DOHH2 (cell line): ENCODE measurements around the gene C9orf153.

ENCODE experiments used
- H3F3A ChIP-seq: fragments of 200-600 bp; sonication (generic), shearing (Covaris generic); 2 replicates; pipeline ENCODE4 v1.6.0; 2016; ENCODE audit warnings: antibody characterized with exemption, mild to moderate bottlenecking; ENCODE audit not compliant: control insufficient read depth, insufficient read depth
- H3K27ac ChIP-seq: fragments of 200-600 bp; sonication (generic); 2 replicates; pipeline ENCODE4 v1.5.1; 2014; ENCODE audit warnings: low read depth, mild to moderate bottlenecking, low read length, moderate library complexity
- H3K27me3 ChIP-seq: fragments of 200-600 bp; sonication (generic); 2 replicates; pipeline ENCODE4 v1.6.1; 2014; ENCODE audit warnings: mild to moderate bottlenecking, low read length, mixed read lengths; ENCODE audit not compliant: control insufficient read depth
- H3K36me3 ChIP-seq: fragments of 200-600 bp; sonication (generic); 2 replicates; pipeline ENCODE4 v1.6.1; 2014; ENCODE audit warnings: mild to moderate bottlenecking, low read length, moderate library complexity, mixed read lengths; ENCODE audit not compliant: control insufficient read depth
- H3K4me1 ChIP-seq: fragments of 200-600 bp; sonication (generic); 2 replicates; pipeline ENCODE4 v1.6.1; 2014; ENCODE audit warnings: mild to moderate bottlenecking, low read length, mixed read lengths; ENCODE audit not compliant: control insufficient read depth
- H3K4me2 ChIP-seq: fragments of 200-600 bp; sonication (generic); 2 replicates; pipeline ENCODE4 v1.6.0; 2014; ENCODE audit warnings: mild to moderate bottlenecking, low read length, moderate library complexity
- H3K4me3 ChIP-seq: fragments of 200-600 bp; sonication (generic); 2 replicates; pipeline ENCODE4 v1.5.1; 2014; ENCODE audit warnings: mild to moderate bottlenecking, low read length, mixed read lengths
- H3K79me2 ChIP-seq: fragments of 200-600 bp; sonication (generic); 2 replicates; pipeline ENCODE4 v1.6.1; 2014; ENCODE audit warnings: mild to moderate bottlenecking, low read length, mixed read lengths; ENCODE audit not compliant: control insufficient read depth
- H3K9me2 ChIP-seq: fragments of 200-600 bp; sonication (generic); replicated peaks from 2 replicates; pipeline ENCODE4 v1.6.1; 2014; ENCODE audit warnings: mild to moderate bottlenecking, low read length, mixed read lengths; ENCODE audit not compliant: control insufficient read depth
- H3K9me3 ChIP-seq: fragments of 200-600 bp; sonication (generic); 2 replicates; pipeline ENCODE4 v1.6.1; 2014; ENCODE audit warnings: antibody characterized with exemption, low read length, mixed read lengths; ENCODE audit not compliant: control insufficient read depth, insufficient read depth
- H4K20me1 ChIP-seq: fragments of 200-600 bp; sonication (generic); 2 replicates; pipeline ENCODE4 v1.6.0; 2014; ENCODE audit warnings: low read depth, mild to moderate bottlenecking, antibody characterized with exemption, low read length, moderate library complexity; ENCODE audit not compliant: control insufficient read depth, insufficient read depth
- EZH2phosphoT487 ChIP-seq: fragments of 200-600 bp; sonication (generic); IDR thresholded peaks from 2 replicates; pipeline ENCODE4 v1.6.1; 2017; ENCODE audit warnings: borderline replicate concordance, mild to moderate bottlenecking, antibody characterized with exemption, low read length, moderate library complexity, mixed read lengths
- TF ChIP-seq, protein P1 (sequence below): fragments of 200-600 bp; sonication (generic); IDR thresholded peaks from one replicate; pipeline ENCODE4 v1.5.1; 2014; ENCODE audit warnings: antibody characterized with exemption, mild to moderate bottlenecking, low read depth, low read length; ENCODE audit not compliant: poor library complexity, severe bottlenecking

The C9orf153 gene

DNA sequence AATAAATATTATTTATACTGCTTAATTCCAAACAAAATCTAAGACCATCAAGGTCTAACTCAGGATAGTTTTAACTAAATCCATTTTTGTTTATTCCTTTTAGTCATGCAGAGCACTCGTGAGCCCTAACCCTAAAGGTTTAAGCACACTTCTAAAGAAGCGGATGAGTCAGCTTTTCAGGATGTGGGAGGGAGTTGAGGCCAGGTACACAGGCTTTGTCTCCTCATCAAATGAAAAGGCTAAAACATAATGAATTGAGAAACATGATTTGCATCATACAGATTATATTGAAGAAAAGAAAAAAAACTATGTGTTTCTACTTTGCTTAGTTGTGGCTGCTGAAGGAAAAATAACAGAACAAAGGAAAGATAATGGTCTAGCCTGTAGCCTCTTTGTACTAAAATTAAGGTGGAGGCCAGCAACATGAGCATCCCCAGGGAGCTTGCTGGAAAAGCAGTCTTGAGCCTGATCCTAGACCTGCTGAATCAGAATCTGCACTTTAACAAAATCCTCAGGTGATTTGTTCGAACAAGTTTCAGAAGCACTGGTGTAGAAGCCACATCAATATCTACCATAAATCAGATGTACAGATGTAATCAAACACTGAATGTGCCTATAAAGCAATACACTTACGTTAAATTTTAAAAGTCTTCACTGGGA, 44.0 kb upstream of the C9orf153 start:
- TF ChIP-seq EZH2phosphoT487: no peak
- TF ChIP-seq, protein P1, sequence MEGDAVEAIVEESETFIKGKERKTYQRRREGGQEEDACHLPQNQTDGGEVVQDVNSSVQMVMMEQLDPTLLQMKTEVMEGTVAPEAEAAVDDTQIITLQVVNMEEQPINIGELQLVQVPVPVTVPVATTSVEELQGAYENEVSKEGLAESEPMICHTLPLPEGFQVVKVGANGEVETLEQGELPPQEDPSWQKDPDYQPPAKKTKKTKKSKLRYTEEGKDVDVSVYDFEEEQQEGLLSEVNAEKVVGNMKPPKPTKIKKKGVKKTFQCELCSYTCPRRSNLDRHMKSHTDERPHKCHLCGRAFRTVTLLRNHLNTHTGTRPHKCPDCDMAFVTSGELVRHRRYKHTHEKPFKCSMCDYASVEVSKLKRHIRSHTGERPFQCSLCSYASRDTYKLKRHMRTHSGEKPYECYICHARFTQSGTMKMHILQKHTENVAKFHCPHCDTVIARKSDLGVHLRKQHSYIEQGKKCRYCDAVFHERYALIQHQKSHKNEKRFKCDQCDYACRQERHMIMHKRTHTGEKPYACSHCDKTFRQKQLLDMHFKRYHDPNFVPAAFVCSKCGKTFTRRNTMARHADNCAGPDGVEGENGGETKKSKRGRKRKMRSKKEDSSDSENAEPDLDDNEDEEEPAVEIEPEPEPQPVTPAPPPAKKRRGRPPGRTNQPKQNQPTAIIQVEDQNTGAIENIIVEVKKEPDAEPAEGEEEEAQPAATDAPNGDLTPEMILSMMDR: no peak
- no peak overlapping the region for H3K4me2 ChIP-seq
- H3K4me3 ChIP-seq: no peak overlapping the region
- H3K9me3 ChIP-seq: no peaks in the 10 kb centered on the region
- H3K79me2 ChIP-seq: no peaks in the 10 kb centered on the region
- no peaks in the 10 kb centered on the region for H3K27me3 ChIP-seq
- no peak overlapping the region for H3K27ac ChIP-seq
- no peaks in the 10 kb centered on the region for H3F3A ChIP-seq
- no peaks in the 10 kb centered on the region for H3K4me1 ChIP-seq
- no peaks in the 10 kb centered on the region for H4K20me1 ChIP-seq
- H3K36me3 ChIP-seq: peaks cover 90% of the 10 kb centered on the region
- no peaks in the 10 kb centered on the region for H3K9me2 ChIP-seq

DNA sequence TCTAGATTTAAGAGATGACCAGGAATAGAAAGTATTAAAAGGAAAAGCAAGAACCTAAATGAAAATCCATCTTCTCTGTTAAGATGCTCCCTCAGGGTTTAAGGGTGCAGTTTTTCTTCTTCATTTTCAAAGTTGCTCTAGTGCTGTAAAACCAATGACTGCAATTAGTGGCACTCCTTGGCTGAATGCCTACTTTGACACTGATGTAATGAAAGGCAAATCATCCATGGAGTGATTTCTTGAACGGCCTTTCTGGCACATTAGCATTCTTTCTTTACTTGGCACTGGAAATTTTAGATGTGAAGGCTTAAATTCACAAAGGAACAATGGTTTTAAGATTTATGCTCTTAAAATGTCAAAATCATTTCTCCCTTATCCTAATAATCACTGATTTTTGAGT, 42.2 kb upstream of the C9orf153 start:
- H3K4me1 ChIP-seq: no peaks in the 10 kb centered on the region
- no peaks in the 10 kb centered on the region for H3K27me3 ChIP-seq
- H3K4me2 ChIP-seq: no peak overlapping the region
- no peaks in the 10 kb centered on the region for H3K9me3 ChIP-seq
- H3F3A ChIP-seq: no peaks in the 10 kb centered on the region
- H3K4me3 ChIP-seq: no peak overlapping the region
- H3K27ac ChIP-seq: no peak overlapping the region
- peaks cover 92% of the 10 kb centered on the region for H3K36me3 ChIP-seq
- TF ChIP-seq EZH2phosphoT487: no peak
- TF ChIP-seq, protein P1: no peak
- H3K79me2 ChIP-seq: no peaks in the 10 kb centered on the region
- H4K20me1 ChIP-seq: no peaks in the 10 kb centered on the region
- no peaks in the 10 kb centered on the region for H3K9me2 ChIP-seq

DNA sequence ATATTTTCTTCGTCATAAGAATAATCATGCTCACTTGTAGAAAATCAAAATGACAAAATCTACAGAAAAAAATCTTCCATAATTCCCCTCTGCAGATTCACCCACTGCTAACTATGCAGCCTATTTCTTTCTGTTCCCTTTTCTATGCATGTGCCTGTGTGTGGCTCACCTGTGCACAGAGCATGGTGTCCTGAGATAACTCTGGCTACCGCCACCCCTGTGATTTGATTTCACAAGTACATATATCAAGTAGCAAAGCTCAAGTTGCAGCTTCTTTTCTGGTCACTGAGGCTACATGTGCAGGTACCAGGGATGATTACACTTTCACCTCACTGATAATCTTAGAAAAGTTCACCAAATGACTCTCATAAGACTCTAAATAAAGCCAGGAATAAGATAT, 41.2 kb upstream of the C9orf153 start:
- no peaks in the 10 kb centered on the region for H3K79me2 ChIP-seq
- no peaks in the 10 kb centered on the region for H3K9me3 ChIP-seq
- H3K27ac ChIP-seq: no peak overlapping the region
- H3K4me3 ChIP-seq: no peak overlapping the region
- no peaks in the 10 kb centered on the region for H3K9me2 ChIP-seq
- peaks cover 92% of the 10 kb centered on the region for H3K36me3 ChIP-seq
- H3F3A ChIP-seq: peaks cover 3% of the 10 kb centered on the region; the same call in 1 of the 2 replicates
- TF ChIP-seq, protein P1: no peak
- no peak for TF ChIP-seq EZH2phosphoT487
- H3K27me3 ChIP-seq: no peaks in the 10 kb centered on the region
- no peaks in the 10 kb centered on the region for H3K4me1 ChIP-seq
- H3K4me2 ChIP-seq: no peak overlapping the region
- H4K20me1 ChIP-seq: no peaks in the 10 kb centered on the region
